GM12891 (cell line): ENCODE measurements around the gene CPE.

Experiments used
- PAX5 ChIP-seq: IDR thresholded peaks from 2 replicates; pipeline ENCODE4 v1.6.1; 2011; ENCODE audit warnings: low read length, moderate library complexity, mild to moderate bottlenecking; ENCODE audit not compliant: insufficient read depth, severe bottlenecking
- POLR2A ChIP-seq: IDR thresholded peaks from 2 replicates; pipeline ENCODE4 v1.6.1; 2011; ENCODE audit warnings: low read depth, low read length, control low read depth
- POLR2AphosphoS5 ChIP-seq: IDR thresholded peaks from 2 replicates; pipeline ENCODE4 v1.6.1; 2011; ENCODE audit warnings: low read depth, low read length, control low read depth
- TAF1 ChIP-seq: IDR thresholded peaks from 2 replicates; pipeline ENCODE4 v1.6.1; 2011; ENCODE audit warnings: low read depth, low read length, control low read depth

DNA sequence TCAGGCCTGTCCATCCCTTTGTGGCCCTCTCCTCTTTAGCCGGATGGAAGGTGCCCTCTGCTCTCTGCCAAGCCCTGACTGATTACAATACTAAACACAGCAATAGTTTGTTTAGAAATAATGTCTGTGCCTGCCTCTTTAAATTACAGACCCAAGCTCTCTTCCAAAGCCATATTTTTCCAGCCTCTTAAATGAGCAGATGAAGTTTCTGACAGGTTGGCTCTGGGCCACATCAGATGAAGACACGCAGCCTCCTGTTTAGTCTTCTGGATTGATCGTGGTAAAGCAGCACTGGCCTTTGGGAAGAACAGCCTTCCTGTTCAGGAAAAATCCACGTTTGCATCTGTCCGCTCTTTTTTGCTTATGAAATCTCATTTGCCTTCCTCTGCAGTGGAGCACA is 133.6 kb downstream of the CPE start:
- TF ChIP-seq POLR2A (no peak), TAF1 (no peak), POLR2AphosphoS5 (no peak), PAX5 (no peak)
